HG03159 (cell line): Measurements from ENCODE around the gene MXRA8.
"Not testable (repeated sequence)": the region's sequence is repeated elsewhere in the genome, so short reads cannot be mapped to it uniquely, and the experiment has no call there.

ENCODE experiments used
- ATAC-seq: cut with Tn5 transposase; IDR thresholded peaks from one replicate; pipeline ENCODE4 v1.9.1; 2021; ENCODE audit warnings: mild to moderate bottlenecking, moderate library complexity; ENCODE audit not compliant: unreplicated experiment

The MXRA8 gene

DNA sequence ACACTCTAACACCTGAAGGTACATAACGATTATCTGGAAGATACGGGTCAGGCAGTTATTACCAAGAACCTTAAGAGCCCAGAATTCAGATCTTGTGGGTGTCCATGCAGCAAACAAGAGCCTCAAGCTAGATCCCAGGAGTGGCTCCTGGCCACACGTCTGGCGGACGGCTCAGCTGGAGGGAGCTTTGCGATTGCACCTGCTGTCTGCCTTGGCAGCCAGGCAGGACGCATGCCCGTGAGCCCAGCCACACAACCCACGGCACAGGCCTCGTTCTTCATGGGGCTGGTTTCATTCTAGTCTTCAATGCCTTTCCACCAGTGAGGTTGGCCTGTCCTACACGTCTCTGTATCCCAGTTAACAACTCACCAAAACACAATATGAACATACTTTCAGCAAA, 35.1 kb upstream of the MXRA8 start:
- ATAC-seq, result no peak

DNA sequence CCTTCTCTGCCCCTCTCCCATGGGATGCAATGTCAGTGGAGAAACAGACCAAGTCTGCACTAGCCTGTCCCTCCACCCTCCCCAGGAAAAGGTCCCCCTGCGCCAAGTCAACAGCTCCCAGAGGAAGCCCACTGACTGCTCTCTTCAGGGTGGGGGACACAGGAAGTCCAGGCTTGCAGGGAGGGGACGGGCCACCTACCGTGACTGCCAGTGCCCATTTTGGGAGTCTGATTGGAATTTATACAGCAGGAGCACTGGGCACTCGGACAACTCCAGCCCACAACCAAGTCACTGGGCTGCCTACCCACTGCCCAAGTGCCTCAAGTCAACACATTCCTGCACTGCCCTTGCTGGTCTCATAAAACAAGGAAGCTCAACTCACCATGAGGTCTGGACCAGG, 34.7 kb upstream of the MXRA8 start:
- ATAC-seq, result no peak

DNA sequence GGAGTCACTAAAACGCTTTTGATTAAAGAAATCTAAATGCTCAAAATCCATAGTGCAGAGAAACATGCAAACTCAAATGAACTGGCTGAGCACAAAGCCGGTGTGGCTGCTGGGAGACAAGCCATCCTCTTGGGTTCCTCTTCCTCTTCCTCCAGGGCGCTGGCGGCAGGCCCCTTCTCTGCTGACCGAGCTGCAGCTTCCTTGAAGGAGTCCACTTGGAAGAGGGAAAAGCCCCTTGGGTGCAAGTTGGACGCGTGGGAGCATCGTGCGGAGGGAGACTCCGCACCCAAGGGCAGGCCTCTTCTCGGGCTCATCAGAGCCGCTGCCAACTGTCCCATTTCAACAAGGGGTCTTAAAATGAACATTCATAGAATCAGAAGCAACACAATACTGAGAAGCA, 32.9 kb upstream of the MXRA8 start:
- ATAC-seq, result no peak

DNA sequence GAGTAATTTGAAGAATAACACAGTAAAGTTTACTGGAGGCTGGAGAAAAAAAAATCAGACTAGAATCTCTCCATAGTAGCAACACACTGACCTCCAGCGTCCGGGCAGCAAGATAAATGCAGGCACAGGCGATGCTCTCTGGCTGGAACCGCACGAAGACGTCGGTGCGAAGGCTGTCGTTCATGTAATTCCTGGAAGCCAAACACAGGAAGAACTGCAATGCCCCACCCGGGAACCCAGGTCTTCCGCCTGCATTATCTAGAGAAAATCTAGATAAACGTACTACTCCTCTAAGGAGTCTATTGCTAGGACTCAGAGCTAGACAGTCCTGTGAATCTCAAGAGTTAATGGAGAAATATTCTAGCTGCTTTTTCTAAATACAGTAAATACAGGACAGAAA, 32.3 kb upstream of the MXRA8 start:
- no peak for ATAC-seq

- ATAC-seq, result no peak
Observed at GRCh38 chr1:1388078-1388472, 29.7 kb upstream of the MXRA8 start.

GRCh38 chr1:1387098-1388077, 29.0 kb upstream of the MXRA8 start:
- no peak for ATAC-seq

GRCh38 chr1:1385931-1386330, 27.6 kb upstream of the MXRA8 start:
- no peak for ATAC-seq

DNA sequence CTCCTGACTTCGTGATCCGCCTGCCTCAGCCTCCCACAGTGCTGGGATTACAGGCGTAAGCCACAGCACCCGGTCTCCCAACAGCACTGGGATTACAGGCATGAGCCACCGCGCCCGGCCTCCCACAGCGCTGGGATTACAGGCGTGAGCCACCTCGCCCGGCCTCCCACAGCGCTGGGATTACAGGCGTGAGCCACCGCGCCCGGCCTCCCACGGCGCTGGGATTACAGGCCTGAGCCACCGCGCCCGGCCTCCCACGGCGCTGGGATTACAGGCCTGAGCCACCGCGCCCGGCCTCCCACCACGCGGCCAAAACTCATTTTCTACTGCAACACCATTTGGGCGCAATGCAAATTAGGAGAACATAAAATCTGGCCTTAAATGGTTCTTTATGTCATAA, 27.0 kb upstream of the MXRA8 start:
- ATAC-seq, result not testable (repeated sequence)

GRCh38 chr1:1381294-1381693, 22.9 kb upstream of the MXRA8 start:
- ATAC-seq, result no peak

GRCh38 chr1:1380860-1381259, 22.5 kb upstream of the MXRA8 start:
- no peak for ATAC-seq

- ATAC-seq, result no peak
Observed at GRCh38 chr1:1377540-1378205, 19.3 kb upstream of the MXRA8 start.

- no peak for ATAC-seq
Observed at GRCh38 chr1:1376551-1377226, 18.3 kb upstream of the MXRA8 start.

DNA sequence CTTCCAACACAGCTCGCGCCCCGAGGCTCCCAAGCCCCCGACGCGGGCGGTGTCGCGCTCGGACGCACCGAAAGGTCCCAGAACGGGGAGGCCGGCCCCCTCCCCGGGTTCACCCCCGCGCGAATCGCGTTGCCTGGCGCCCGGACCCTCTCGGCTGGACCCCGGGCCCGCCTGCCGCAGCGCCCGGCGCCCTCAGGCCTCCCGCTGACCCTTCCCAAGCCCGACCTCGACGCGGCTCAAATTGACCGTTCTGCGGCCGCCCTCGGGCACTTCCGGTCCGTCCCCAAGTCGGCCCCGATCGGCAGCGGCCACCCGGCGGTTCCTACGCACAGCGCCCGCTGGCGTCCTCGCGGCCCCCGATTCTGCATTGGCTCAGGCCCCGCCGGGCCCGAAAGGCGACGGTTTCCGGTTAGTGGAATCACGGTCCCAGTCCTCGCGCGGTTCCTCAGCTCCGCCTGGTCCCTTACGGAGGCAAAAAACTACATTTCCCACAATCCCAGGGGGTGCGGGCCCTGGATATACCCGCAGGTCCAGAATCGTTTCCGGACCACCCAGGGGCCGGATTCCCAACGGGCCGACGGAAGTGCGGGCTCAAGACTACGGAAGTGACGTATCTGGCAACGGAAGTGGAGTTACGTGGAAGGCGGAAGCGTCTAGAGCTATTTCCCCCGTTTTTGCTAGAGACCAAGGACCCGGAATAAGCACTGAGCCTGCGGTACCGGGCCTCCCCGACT, 16.7 kb upstream of the MXRA8 start, which contains the start of gene AURKAIP1:
TSS of gene AURKAIP1 (minus strand) at position 279 of the 734 bp plus-strand sequence. CDS start 451 bp downstream, outside the sequence.
- ATAC-seq, result peak; percentile 89

DNA sequence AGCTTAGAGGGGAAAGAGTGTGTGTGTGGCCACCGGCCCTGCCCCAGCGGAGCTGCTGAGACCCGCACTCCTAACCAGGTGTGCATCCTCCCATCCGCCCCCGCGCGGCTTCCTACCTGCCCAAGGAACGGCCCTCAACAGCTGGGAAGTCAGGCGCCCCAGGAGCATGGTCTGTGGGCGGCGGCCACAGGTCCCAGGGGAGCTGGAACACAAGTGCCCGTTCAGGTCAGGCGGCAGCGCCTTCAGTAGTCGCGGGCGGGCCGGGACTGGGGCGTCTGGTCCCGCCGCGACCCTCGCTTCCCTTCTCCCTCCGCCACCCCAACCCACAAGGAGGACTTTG, 16.2 kb upstream of the MXRA8 start:
- no peak for ATAC-seq

GRCh38 chr1:1373815-1374588, 15.6 kb upstream of the MXRA8 start:
- no peak for ATAC-seq

DNA sequence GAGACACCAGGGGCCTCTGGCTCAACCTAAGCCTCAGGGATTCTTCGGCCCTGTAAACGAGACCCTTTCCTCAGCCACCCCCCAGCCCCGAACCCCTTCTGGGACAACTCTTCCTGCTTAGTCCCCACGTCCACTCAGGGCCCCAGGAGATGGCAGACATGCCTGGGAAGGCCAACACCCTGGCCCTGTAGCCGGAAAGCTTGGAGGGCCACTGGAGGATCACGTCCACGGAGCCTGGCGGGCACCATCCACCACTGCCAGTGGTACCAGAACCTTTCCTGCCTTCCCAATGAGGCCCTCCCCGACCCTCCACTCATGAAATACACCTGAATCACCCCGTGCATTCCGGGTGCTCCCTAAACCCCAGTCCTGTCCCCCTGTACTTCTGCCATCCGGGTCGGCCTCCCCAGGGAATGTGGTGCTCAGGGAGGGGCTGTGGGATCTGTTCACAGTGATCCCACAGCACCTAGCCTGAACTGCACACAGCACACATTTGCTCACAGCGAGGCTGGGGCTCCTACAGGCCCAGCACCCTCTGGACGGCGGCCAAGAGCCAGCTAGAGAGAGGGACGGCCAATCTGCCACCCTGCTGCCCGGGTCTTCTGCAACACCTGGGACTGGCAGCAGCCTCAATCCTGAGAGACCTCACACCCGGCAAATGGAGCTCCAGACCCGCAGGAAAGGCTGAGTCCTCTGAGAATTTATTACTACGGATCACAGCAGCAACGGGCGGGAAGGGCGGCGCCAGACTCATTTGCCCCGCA, 14.9 kb upstream of the MXRA8 start:
- no peak for ATAC-seq

- no peak for ATAC-seq
Observed at GRCh38 chr1:1371746-1372711, 13.7 kb upstream of the MXRA8 start.

- ATAC-seq, result no peak
Observed at GRCh38 chr1:1371364-1371745, 13.0 kb upstream of the MXRA8 start.
